Measurements from ENCODE around the gene SPAG7.

Gene SPAG7

DNA sequence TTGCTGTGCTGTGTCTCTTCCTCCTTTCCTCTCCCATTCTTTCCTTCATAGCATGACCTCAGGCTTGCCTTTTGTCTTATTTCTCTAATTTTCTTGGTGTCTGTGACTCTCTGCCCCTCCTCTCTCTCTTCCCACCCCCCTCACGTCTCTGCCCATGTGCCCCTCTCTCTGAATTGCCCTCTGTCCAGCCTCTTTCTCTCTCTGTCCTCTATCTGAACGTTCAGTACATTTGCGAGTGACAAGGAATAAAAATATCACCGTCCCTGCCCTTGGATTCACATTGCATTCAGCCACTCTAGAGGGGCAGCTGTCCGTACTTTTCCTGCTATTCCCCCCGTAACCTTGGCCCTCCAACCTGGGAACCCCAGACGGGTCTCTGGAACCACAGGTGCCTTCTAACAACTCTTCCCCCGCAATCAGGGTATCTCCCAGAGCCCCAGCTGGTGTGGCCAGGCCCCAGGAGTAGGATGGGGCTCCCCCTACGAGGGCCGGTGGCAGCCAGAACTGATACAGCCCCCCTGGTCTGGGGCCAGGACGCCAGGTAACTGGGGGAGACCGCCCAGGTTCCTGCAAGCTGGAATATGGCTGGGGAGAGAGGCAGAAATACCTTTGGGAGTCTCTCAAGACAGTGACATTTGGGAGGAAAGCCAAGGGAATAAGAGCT is 31.9 kb upstream of the SPAG7 start:
- peak overlapping the region; percentile 90 for H3K4me3 ChIP-seq (replicated peaks; ENCODE audit: low read depth, low read length)
- no peak for DNase-seq (ENCODE audit: low read depth)
- TF ChIP-seq, protein P1, sequence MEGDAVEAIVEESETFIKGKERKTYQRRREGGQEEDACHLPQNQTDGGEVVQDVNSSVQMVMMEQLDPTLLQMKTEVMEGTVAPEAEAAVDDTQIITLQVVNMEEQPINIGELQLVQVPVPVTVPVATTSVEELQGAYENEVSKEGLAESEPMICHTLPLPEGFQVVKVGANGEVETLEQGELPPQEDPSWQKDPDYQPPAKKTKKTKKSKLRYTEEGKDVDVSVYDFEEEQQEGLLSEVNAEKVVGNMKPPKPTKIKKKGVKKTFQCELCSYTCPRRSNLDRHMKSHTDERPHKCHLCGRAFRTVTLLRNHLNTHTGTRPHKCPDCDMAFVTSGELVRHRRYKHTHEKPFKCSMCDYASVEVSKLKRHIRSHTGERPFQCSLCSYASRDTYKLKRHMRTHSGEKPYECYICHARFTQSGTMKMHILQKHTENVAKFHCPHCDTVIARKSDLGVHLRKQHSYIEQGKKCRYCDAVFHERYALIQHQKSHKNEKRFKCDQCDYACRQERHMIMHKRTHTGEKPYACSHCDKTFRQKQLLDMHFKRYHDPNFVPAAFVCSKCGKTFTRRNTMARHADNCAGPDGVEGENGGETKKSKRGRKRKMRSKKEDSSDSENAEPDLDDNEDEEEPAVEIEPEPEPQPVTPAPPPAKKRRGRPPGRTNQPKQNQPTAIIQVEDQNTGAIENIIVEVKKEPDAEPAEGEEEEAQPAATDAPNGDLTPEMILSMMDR (IDR thresholded peaks at IDR 0.05; ENCODE audit: low read length, missing control alignments) = no peak

DNA sequence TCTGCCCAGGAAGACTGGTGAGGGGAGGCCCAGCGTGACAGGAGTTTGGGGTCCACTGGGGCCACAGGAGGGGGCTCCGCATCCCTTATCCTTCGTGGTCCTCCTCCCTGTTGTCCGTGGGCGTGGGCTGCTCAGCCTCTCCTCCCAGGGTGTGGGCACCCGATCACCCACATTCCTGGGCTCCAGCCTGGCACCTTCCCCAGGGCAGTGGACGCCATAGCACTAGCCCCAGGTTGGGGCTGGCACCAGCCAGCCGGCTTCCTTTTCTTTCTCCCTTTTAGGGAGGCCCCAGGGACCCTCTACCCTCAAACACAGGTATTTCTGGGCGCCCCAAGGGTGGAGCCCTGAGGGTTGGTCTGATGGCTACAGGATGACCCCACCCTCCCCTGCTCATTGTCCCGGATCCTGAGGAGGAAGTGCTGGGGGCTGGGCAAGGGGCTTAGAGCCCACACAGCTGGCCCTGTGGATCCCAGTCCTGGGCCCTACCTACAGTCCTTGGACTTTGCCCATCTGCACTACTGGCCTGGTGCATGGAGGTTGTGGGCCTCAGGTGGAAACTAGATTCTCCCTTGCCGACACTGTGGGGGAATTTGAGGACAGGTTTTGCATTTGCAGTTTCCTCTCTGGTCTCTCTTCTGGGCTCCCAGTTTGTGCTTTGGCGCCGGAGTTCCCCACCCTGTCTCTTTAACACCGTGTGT is 31.3 kb upstream of the SPAG7 start:
- no peak for DNase-seq (ENCODE audit: low read depth)
- peak overlapping the region; percentile 90 for H3K4me3 ChIP-seq (replicated peaks; ENCODE audit: low read depth, low read length)
- TF ChIP-seq, protein P1 (IDR thresholded peaks at IDR 0.05; ENCODE audit: low read length, missing control alignments) = no peak

DNA sequence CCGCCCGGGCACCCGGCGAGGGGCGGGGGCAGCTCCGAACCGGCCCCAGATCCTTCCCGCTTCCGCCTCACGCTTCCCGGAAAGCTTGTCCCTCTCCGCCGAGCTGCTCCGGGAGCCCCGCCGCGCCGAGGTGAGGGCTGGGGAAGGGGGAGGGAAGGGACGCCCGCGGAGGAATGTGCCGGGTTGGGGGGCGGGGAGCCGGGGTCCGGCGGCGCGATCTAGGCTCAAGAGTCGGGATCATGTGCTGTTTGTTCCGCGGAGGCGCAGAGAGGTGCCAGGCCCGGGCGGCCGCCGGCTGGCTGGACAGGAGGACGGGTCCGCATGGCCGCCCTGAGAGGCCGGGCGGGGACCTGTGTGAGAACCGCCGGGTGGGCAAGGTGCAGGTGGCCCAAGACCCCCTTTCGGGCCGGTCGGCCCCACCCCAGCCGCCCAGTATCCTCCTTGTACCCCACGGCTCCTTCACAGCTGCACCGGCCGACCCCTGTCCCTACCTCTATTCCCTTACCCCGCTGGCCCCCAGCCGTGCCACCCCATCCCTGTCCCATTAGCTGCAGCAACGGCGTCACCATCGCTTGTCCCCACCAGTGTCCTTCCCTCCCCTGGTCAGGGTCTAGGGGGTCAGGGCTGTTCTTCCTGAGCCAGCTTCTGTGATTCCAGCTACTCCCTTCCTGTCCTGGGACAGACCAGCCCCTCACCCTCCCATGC is 30.6 kb upstream of the SPAG7 start:
- H3K4me3 ChIP-seq (replicated peaks; ENCODE audit: low read depth, low read length) = peak overlapping the region; percentile 90
- TF ChIP-seq, protein P1 (IDR thresholded peaks at IDR 0.05; ENCODE audit: low read length, missing control alignments) = no peak
- no peak for DNase-seq (ENCODE audit: low read depth)

DNA sequence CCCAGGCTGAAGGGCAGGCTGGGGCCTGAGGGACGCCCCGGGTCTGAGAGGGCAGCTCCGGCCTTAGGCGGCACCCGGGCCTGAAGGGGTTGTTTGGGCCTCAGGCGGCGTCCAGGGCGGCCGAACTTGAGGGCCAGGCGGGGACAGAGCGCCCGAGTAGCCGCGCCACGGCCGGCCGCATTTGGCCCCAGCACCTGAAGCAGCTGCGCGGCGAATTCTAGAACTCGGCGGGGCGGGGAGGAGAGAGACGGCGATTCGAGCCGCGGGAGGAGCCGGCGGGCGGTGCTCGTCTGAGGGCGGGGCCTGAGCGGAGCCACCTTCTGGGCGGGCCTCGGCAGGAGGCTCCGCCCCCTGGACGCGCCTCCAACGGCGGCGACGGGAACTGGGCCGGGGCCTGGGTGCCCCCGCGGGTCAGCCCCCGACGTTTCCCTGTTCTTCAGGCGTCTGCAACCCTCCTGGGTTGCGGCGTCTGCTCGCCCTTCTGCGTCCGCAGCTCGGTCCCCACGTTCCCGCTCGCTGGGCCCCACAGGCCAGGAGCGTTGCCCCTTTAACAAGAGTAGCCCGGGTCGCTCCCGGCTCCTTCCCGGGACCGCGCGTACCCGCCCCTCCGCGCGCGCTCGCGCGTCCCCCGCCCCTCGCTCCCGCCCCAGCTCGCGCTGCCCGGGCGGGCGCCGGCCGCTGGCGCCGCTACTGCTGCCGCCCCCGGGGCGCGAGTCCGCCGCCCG is 29.8 kb upstream of the SPAG7 start, which contains the start of the genes INCA1 and KIF1C:
TSS of gene INCA1 (minus strand) at position 221 of the 725 bp plus-strand sequence. CDS start 3,085 bp downstream, outside the sequence.
TSS of gene KIF1C (plus strand) at position 649 of the 725 bp plus-strand sequence. CDS start 2,297 bp downstream, outside the sequence.
- TF ChIP-seq, protein P1 (IDR thresholded peaks at IDR 0.05; ENCODE audit: low read length, missing control alignments) = no peak
- H3K4me3 ChIP-seq (replicated peaks; ENCODE audit: low read depth, low read length) = peak within 1 kb of the TSS; percentile 90
- DNase-seq (ENCODE audit: low read depth) = peak; percentile 87

DNA sequence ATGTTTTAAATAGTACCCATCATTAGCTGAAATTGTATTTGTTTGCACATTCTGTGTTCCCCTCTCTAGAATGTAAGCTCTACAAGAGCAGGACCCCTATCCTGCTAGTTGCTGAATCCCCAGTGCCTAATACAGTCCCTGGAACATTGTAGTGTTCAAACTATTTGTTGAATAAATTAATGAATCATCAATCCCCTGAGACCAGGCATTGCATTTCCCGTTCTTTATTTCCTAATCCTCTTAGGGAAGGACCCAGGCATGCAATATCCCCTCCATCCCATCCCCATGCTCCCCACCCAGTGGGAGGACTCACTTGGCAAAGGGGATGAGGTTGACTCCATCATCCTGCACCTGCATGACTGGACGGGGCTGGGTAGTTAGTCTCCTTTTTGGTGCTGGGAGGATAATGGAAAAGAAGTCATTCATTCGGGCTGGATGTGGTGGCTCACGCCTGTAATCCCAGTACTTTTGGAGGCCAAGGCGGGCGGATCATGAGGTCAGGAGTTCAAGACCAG is 26.5 kb upstream of the SPAG7 start:
- H3K4me3 ChIP-seq (replicated peaks; ENCODE audit: low read depth, low read length) = no peak overlapping the region
- TF ChIP-seq, protein P1 (IDR thresholded peaks at IDR 0.05; ENCODE audit: low read length, missing control alignments) = no peak
- DNase-seq (ENCODE audit: low read depth) = no peak

Measured in fibroblast of pulmonary artery (primary cell).